Measurements from ENCODE around the gene SELENOV. TPM values are rescaled to one million over a fixed set of nuclear protein-coding genes. Genes with fewer than 3 reads are reported as not detected.

Gene SELENOV
- total RNA-seq, 1 donor from 2014 or later: not detected

DNA sequence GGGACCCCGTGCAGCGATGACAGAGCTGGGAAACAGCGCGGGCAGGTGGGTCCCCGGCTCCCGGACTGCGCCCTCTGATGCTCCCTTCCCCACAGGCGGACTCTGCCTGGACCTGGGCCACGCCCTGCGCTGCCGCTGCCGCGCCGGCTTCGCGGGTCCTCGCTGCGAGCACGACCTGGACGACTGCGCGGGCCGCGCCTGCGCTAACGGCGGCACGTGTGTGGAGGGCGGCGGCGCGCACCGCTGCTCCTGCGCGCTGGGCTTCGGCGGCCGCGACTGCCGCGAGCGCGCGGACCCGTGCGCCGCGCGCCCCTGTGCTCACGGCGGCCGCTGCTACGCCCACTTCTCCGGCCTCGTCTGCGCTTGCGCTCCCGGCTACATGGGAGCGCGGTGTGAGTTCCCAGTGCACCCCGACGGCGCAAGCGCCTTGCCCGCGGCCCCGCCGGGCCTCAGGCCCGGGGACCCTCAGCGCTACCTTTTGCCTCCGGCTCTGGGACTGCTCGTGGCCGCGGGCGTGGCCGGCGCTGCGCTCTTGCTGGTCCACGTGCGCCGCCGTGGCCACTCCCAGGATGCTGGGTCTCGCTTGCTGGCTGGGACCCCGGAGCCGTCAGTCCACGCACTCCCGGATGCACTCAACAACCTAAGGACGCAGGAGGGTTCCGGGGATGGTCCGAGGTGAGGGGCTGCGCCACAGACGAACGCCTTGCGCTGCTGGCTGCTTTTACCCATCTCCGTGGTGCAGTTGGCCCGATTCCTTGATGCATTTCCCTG, 7.8 kb upstream of the SELENOV start:
- H3K9me3 ChIP-seq (ENCODE audit: insufficient read depth, low read depth, low read length): no peaks in the 10 kb centered on the region
- no peaks in the 10 kb centered on the region for H3K9me3 Mint-ChIP-seq (ENCODE audit: unreplicated experiment)
- peak overlapping the region; percentile 96 for H3K4me2 ChIP-seq (ENCODE audit: low read length)
- peaks cover 55% of the 10 kb centered on the region for H3K27me3 Mint-ChIP-seq (ENCODE audit: low read depth, unreplicated experiment)
- H3K4me3 ChIP-seq (ENCODE audit: insufficient read depth, low read depth, low read length): peak overlapping the region; percentile 68
- peak overlapping the region; percentile 63 for H3K9ac ChIP-seq (ENCODE audit: low read length)
- H3K27me3 ChIP-seq (ENCODE audit: insufficient read depth, low read length): peaks cover 5% of the 10 kb centered on the region
- FAIRE-seq: no peak
- no peaks in the 10 kb centered on the region for H3K4me1 Mint-ChIP-seq (ENCODE audit: low read depth, unreplicated experiment)
- H3K4me1 ChIP-seq (ENCODE audit: insufficient read depth, low read length): peaks cover 3% of the 10 kb centered on the region
- peak; percentile 51 for DNase-seq (ENCODE audit: low read depth)
- H3K4me3 Mint-ChIP-seq (ENCODE audit: unreplicated experiment): peak overlapping the region; percentile 83
- TF ChIP-seq, protein P1, sequence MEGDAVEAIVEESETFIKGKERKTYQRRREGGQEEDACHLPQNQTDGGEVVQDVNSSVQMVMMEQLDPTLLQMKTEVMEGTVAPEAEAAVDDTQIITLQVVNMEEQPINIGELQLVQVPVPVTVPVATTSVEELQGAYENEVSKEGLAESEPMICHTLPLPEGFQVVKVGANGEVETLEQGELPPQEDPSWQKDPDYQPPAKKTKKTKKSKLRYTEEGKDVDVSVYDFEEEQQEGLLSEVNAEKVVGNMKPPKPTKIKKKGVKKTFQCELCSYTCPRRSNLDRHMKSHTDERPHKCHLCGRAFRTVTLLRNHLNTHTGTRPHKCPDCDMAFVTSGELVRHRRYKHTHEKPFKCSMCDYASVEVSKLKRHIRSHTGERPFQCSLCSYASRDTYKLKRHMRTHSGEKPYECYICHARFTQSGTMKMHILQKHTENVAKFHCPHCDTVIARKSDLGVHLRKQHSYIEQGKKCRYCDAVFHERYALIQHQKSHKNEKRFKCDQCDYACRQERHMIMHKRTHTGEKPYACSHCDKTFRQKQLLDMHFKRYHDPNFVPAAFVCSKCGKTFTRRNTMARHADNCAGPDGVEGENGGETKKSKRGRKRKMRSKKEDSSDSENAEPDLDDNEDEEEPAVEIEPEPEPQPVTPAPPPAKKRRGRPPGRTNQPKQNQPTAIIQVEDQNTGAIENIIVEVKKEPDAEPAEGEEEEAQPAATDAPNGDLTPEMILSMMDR (IDR thresholded peaks at IDR 0.05; ENCODE audit: insufficient read depth, low read depth, low read length): no peak
- TF ChIP-seq EZH2 (IDR thresholded peaks at IDR 0.05; ENCODE audit: insufficient read depth, low read length): peak; percentile 64
- no peaks in the 10 kb centered on the region for H3K79me2 ChIP-seq (ENCODE audit: insufficient read depth, low read length)
- peak overlapping the region; percentile 98 for H2AFZ ChIP-seq (ENCODE audit: low read depth, low read length)
- H3K36me3 ChIP-seq (ENCODE audit: insufficient read depth, low read length): no peaks in the 10 kb centered on the region
- peaks cover 5% of the 10 kb centered on the region for H3K36me3 Mint-ChIP-seq (ENCODE audit: low read depth, unreplicated experiment)
- no peak overlapping the region for H3K27ac Mint-ChIP-seq (ENCODE audit: unreplicated experiment)
- no peaks in the 10 kb centered on the region for H4K20me1 ChIP-seq (ENCODE audit: insufficient read depth, low read length)
- H3K27ac ChIP-seq (ENCODE audit: low read depth, low read length): no peak overlapping the region

DNA sequence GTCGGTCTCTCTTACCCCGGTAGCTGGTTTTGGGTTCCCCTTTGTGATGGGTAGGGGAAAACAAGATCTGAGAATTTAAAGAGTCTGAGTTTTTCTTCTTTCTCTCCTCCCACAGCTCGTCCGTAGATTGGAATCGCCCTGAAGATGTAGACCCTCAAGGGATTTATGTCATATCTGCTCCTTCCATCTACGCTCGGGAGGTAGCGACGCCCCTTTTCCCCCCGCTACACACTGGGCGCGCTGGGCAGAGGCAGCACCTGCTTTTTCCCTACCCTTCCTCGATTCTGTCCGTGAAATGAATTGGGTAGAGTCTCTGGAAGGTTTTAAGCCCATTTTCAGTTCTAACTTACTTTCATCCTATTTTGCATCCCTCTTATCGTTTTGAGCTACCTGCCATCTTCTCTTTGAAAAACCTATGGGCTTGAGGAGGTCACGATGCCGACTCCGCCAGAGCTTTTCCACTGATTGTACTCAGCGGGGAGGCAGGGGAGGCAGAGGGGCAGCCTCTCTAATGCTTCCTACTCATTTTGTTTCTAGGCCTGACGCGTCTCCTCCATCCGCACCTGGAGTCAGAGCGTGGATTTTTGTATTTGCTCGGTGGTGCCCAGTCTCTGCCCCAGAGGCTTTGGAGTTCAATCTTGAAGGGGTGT, 7.1 kb upstream of the SELENOV start:
- no peak overlapping the region for H3K27ac Mint-ChIP-seq (ENCODE audit: unreplicated experiment)
- Histone ChIP-seq H4K20me1 (ENCODE audit: insufficient read depth, low read length) (no peaks in the 10 kb centered on the region), H3K36me3 (ENCODE audit: insufficient read depth, low read length) (no peaks in the 10 kb centered on the region), H3K79me2 (ENCODE audit: insufficient read depth, low read length) (no peaks in the 10 kb centered on the region), H3K27me3 (ENCODE audit: insufficient read depth, low read length) (peaks cover 5% of the 10 kb centered on the region), H3K9ac (ENCODE audit: low read length) (peak overlapping the region; percentile 63), H3K4me3 (ENCODE audit: insufficient read depth, low read depth, low read length) (peak overlapping the region; percentile 68), H3K27ac (ENCODE audit: low read depth, low read length) (no peak overlapping the region), H3K9me3 (ENCODE audit: insufficient read depth, low read depth, low read length) (no peaks in the 10 kb centered on the region), H3K4me2 (ENCODE audit: low read length) (peak overlapping the region; percentile 96), H3K4me1 (ENCODE audit: insufficient read depth, low read length) (peaks cover 3% of the 10 kb centered on the region), H2AFZ (ENCODE audit: low read depth, low read length) (peak overlapping the region; percentile 98)
- peak overlapping the region; percentile 83 for H3K4me3 Mint-ChIP-seq (ENCODE audit: unreplicated experiment)
- DNase-seq (ENCODE audit: low read depth) (no peak), FAIRE-seq (no peak)
- TF ChIP-seq, protein P1 (IDR thresholded peaks at IDR 0.05; ENCODE audit: insufficient read depth, low read depth, low read length): no peak
- peak; percentile 17 for TF ChIP-seq EZH2 (IDR thresholded peaks at IDR 0.05; ENCODE audit: insufficient read depth, low read length)
- no peaks in the 10 kb centered on the region for H3K4me1 Mint-ChIP-seq (ENCODE audit: low read depth, unreplicated experiment)
- no peaks in the 10 kb centered on the region for H3K9me3 Mint-ChIP-seq (ENCODE audit: unreplicated experiment)
- H3K27me3 Mint-ChIP-seq (ENCODE audit: low read depth, unreplicated experiment): peaks cover 56% of the 10 kb centered on the region
- H3K36me3 Mint-ChIP-seq (ENCODE audit: low read depth, unreplicated experiment): peaks cover 5% of the 10 kb centered on the region

Data from astrocyte (in vitro differentiated cells and primary cell).